ENCODE measurements around the gene AFAP1L1. TPM values are rescaled to one million over a fixed set of nuclear protein-coding genes. Genes with fewer than 3 reads are reported as not detected.

The AFAP1L1 gene
- total and polyA plus RNA-seq, 2 experiments from 2014 or later: 1.2 to 2.3 TPM

DNA sequence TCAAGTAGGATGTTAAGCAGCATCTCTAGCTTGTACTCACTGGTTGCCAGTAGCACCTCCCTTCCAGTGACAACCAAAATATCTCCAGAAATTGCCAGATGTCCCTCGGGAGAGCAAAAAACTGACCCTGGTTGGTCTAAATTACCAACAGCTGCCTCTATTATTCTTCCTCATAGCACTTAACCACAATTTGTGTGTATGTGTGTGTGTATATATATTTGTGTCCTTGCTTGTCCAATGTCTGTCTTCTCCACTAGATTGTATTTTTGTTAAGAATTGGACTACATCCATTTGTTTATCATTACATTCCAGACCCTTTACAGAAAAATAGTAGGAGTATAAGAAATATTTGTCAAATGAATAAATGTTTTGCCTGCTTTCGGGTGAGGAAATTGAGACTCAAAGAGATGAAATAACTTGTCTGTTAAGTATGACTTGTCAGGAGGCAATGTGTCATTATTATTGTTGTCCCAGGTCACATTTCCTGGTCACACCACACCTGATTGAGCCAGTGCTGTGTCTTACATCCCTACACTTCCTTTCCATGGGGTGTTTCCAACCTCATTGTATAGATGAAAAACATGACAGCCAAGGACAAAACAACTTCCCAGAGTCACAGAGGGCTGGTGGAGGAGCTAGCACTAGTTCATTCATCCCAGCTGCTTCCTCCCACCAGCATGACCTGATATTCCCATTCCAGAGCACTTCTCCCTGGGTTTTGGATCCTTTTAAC lies 62.2 kb downstream of the AFAP1L1 start:
- no peak for DNase-seq (ENCODE audit: low spot score)
- Histone ChIP-seq H3K4me3 (no peak overlapping the region), H3K4me2 (no peak overlapping the region), H3K4me1 (ENCODE audit: insufficient read depth) (no peaks in the 10 kb centered on the region), H2AFZ (no peak overlapping the region), H3K27ac (no peak overlapping the region), H3K9me3 (ENCODE audit: low read depth) (no peaks in the 10 kb centered on the region), H3K9me2 (replicated peaks; ENCODE audit: insufficient read depth) (no peaks in the 10 kb centered on the region), H3K27me3 (no peaks in the 10 kb centered on the region), H4K20me1 (ENCODE audit: insufficient read depth, poor library complexity, severe bottlenecking) (no peaks in the 10 kb centered on the region), H3K36me3 (replicated peaks; ENCODE audit: insufficient read depth, low read depth) (no peaks in the 10 kb centered on the region), H3K79me2 (no peaks in the 10 kb centered on the region)
- TF ChIP-seq EZH2phosphoT487 (IDR thresholded peaks at IDR 0.05; ENCODE audit: low read depth, severe bottlenecking, unreplicated experiment): no peak
- TF ChIP-seq, protein P1, sequence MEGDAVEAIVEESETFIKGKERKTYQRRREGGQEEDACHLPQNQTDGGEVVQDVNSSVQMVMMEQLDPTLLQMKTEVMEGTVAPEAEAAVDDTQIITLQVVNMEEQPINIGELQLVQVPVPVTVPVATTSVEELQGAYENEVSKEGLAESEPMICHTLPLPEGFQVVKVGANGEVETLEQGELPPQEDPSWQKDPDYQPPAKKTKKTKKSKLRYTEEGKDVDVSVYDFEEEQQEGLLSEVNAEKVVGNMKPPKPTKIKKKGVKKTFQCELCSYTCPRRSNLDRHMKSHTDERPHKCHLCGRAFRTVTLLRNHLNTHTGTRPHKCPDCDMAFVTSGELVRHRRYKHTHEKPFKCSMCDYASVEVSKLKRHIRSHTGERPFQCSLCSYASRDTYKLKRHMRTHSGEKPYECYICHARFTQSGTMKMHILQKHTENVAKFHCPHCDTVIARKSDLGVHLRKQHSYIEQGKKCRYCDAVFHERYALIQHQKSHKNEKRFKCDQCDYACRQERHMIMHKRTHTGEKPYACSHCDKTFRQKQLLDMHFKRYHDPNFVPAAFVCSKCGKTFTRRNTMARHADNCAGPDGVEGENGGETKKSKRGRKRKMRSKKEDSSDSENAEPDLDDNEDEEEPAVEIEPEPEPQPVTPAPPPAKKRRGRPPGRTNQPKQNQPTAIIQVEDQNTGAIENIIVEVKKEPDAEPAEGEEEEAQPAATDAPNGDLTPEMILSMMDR (IDR thresholded peaks at IDR 0.05; ENCODE audit: poor library complexity): no peak
- TF ChIP-seq EZH2 (IDR thresholded peaks at IDR 0.05; ENCODE audit: borderline replicate concordance): no peak
- WGBS (ENCODE audit: low lambda C conversion rate, missing lambda C conversion rate): 87% methylated on average over 2 of the region's 2 CpGs

DNA sequence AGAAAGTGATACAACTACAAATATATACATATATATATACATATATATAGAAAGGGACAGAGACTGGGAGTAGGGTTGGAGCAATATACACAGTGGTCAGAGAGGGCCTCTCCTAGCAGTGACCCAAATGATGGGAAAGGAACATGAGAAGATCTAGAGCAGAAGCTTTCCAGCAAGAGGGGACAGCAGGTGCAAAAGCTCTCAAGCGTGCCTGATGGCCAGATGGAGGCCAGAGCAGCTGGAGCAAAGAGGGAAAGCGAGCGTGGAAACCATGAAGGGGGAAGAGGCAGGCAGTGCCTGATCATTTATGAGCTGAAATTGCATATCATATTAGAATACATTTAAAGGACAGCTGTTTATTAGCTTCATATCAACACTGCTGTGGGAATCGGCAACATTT lies 66.1 kb downstream of the AFAP1L1 start:
- no peaks in the 10 kb centered on the region for H3K27me3 ChIP-seq
- no peaks in the 10 kb centered on the region for H3K9me2 ChIP-seq (replicated peaks; ENCODE audit: insufficient read depth)
- no peak overlapping the region for H3K4me3 ChIP-seq
- H4K20me1 ChIP-seq (ENCODE audit: insufficient read depth, poor library complexity, severe bottlenecking): no peaks in the 10 kb centered on the region
- H3K4me1 ChIP-seq (ENCODE audit: insufficient read depth): no peaks in the 10 kb centered on the region
- H3K36me3 ChIP-seq (replicated peaks; ENCODE audit: insufficient read depth, low read depth): no peaks in the 10 kb centered on the region
- DNase-seq (ENCODE audit: low spot score): no peak
- H3K9me3 ChIP-seq (ENCODE audit: low read depth): no peaks in the 10 kb centered on the region
- H3K27ac ChIP-seq: no peak overlapping the region
- no peak for TF ChIP-seq EZH2phosphoT487 (IDR thresholded peaks at IDR 0.05; ENCODE audit: low read depth, severe bottlenecking, unreplicated experiment)
- TF ChIP-seq, protein P1 (IDR thresholded peaks at IDR 0.05; ENCODE audit: poor library complexity): no peak
- TF ChIP-seq EZH2 (IDR thresholded peaks at IDR 0.05; ENCODE audit: borderline replicate concordance): no peak
- no peaks in the 10 kb centered on the region for H3K79me2 ChIP-seq
- no peak overlapping the region for H3K4me2 ChIP-seq
- no peak overlapping the region for H2AFZ ChIP-seq
- WGBS (ENCODE audit: low lambda C conversion rate, missing lambda C conversion rate): 94% methylated on average over 4 of the region's 4 CpGs

DNA sequence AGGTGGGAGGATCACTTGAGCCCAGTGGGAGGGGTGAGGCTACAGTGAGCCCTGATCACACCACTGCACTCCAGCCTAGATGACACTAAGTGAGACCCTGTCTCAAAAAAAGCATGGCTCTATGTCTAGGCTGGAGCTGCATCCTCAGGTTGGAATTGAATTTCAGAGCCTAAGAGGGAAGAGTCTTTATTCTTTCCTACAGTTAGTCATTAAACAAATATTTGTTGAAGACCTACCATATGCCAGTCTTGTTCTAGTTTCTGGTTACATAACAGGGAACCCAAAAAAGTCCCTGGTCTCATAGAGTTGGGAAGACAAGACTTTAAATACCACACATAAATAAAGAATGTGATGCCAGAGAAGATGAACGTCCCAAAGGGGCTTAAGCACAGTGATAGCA lies 66.7 kb downstream of the AFAP1L1 start:
- H3K27ac ChIP-seq: no peak overlapping the region
- TF ChIP-seq EZH2 (IDR thresholded peaks at IDR 0.05; ENCODE audit: borderline replicate concordance): no peak
- TF ChIP-seq, protein P1 (IDR thresholded peaks at IDR 0.05; ENCODE audit: poor library complexity): no peak
- H3K4me3 ChIP-seq: no peak overlapping the region
- no peaks in the 10 kb centered on the region for H3K4me1 ChIP-seq (ENCODE audit: insufficient read depth)
- no peaks in the 10 kb centered on the region for H3K36me3 ChIP-seq (replicated peaks; ENCODE audit: insufficient read depth, low read depth)
- no peak overlapping the region for H2AFZ ChIP-seq
- no peaks in the 10 kb centered on the region for H3K9me3 ChIP-seq (ENCODE audit: low read depth)
- no peaks in the 10 kb centered on the region for H3K27me3 ChIP-seq
- H3K9me2 ChIP-seq (replicated peaks; ENCODE audit: insufficient read depth): no peaks in the 10 kb centered on the region
- 64% methylated on average over 1 of the region's 1 CpG for WGBS (ENCODE audit: low lambda C conversion rate, missing lambda C conversion rate)
- H3K79me2 ChIP-seq: no peaks in the 10 kb centered on the region
- no peak for DNase-seq (ENCODE audit: low spot score)
- no peak overlapping the region for H3K4me2 ChIP-seq
- no peaks in the 10 kb centered on the region for H4K20me1 ChIP-seq (ENCODE audit: insufficient read depth, poor library complexity, severe bottlenecking)
